ENCODE measurements around the gene EXOC6B. TPM values are rescaled to one million over a fixed set of nuclear protein-coding genes. Genes with fewer than 3 reads are reported as not detected.

Gene EXOC6B
- total RNA-seq, 1 donor from 2014 or later, result 13.8 TPM

- Mint-ChIP-seq H3K27me3 (no peaks in the 10 kb centered on the region), H3K4me3 (no peak overlapping the region), H3K4me1 (peaks cover 6% of the 10 kb centered on the region), H3K36me3 (ENCODE audit: low read depth) (peaks cover 19% of the 10 kb centered on the region), H3K27ac (no peak overlapping the region), H3K9me3 (no peaks in the 10 kb centered on the region)
- intact Hi-C loops (cut with micrococcal nuclease), result no loop called here
- DNase-seq (no peak), ATAC-seq (ENCODE audit: low read depth) (no peak)
- ChIA-PET CTCF (no interaction called here), POLR2A (no interaction called here)
- TF ChIP-seq CTCF (IDR thresholded peaks at IDR 0.05), result no peak
Measured at GRCh38 chr2:72712304-72712703, 113.5 kb downstream of the EXOC6B start.

GRCh38 chr2:72710418-72711152 is 115.2 kb downstream of the EXOC6B start:
- ChIA-PET CTCF (no interaction called here), POLR2A (no interaction called here)
- H3K27ac Mint-ChIP-seq, result no peak overlapping the region
- H3K4me1 Mint-ChIP-seq, result peaks cover 6% of the 10 kb centered on the region
- intact Hi-C loops (cut with micrococcal nuclease), result no loop called here
- peaks cover 12% of the 10 kb centered on the region for H3K36me3 Mint-ChIP-seq (ENCODE audit: low read depth)
- DNase-seq (no peak), ATAC-seq (ENCODE audit: low read depth) (no peak)
- H3K4me3 Mint-ChIP-seq, result no peak overlapping the region
- no peaks in the 10 kb centered on the region for H3K9me3 Mint-ChIP-seq
- no peak for TF ChIP-seq CTCF (IDR thresholded peaks at IDR 0.05)
- H3K27me3 Mint-ChIP-seq, result no peaks in the 10 kb centered on the region

GRCh38 chr2:72708236-72708635 is 117.6 kb downstream of the EXOC6B start:
- H3K27ac Mint-ChIP-seq, result no peak overlapping the region
- no peak overlapping the region for H3K4me3 Mint-ChIP-seq
- no peak for TF ChIP-seq CTCF (IDR thresholded peaks at IDR 0.05)
- DNase-seq, result no peak
- H3K36me3 Mint-ChIP-seq (ENCODE audit: low read depth), result peaks cover 12% of the 10 kb centered on the region
- intact Hi-C loops (cut with micrococcal nuclease), result no loop called here
- CTCF ChIA-PET, result no interaction called here
- peaks cover 6% of the 10 kb centered on the region for H3K4me1 Mint-ChIP-seq
- no peaks in the 10 kb centered on the region for H3K9me3 Mint-ChIP-seq
- POLR2A ChIA-PET, result no interaction called here
- H3K27me3 Mint-ChIP-seq, result no peaks in the 10 kb centered on the region
- ATAC-seq (ENCODE audit: low read depth), result no peak

GRCh38 chr2:72698300-72698699 is 127.5 kb downstream of the EXOC6B start:
- H3K4me3 Mint-ChIP-seq, result no peak overlapping the region
- DNase-seq, result no peak
- CTCF ChIA-PET, result no interaction called here
- H3K4me1 Mint-ChIP-seq, result no peaks in the 10 kb centered on the region
- intact Hi-C loops (cut with micrococcal nuclease), result no loop called here
- peaks cover 11% of the 10 kb centered on the region for H3K36me3 Mint-ChIP-seq (ENCODE audit: low read depth)
- H3K27ac Mint-ChIP-seq, result no peak overlapping the region
- no peak for ATAC-seq (ENCODE audit: low read depth)
- H3K27me3 Mint-ChIP-seq, result no peaks in the 10 kb centered on the region
- no peaks in the 10 kb centered on the region for H3K9me3 Mint-ChIP-seq
- no peak for TF ChIP-seq CTCF (IDR thresholded peaks at IDR 0.05)
- POLR2A ChIA-PET, result no interaction called here

GRCh38 chr2:72696559-72696958 is 129.3 kb downstream of the EXOC6B start:
- no peak overlapping the region for H3K4me3 Mint-ChIP-seq
- no peak for TF ChIP-seq CTCF (IDR thresholded peaks at IDR 0.05)
- H3K27me3 Mint-ChIP-seq, result no peaks in the 10 kb centered on the region
- no peaks in the 10 kb centered on the region for H3K9me3 Mint-ChIP-seq
- H3K36me3 Mint-ChIP-seq (ENCODE audit: low read depth), result peaks cover 11% of the 10 kb centered on the region
- POLR2A ChIA-PET, result no interaction called here
- CTCF ChIA-PET, result no interaction called here
- DNase-seq (no peak), ATAC-seq (ENCODE audit: low read depth) (no peak)
- no peaks in the 10 kb centered on the region for H3K4me1 Mint-ChIP-seq
- intact Hi-C loops (cut with micrococcal nuclease), result no loop called here
- H3K27ac Mint-ChIP-seq, result no peak overlapping the region

All from activated B cell treated with CpG ODN at 0.5 μM for 24 hours (primary cell).